Activated naive CD8-positive, alpha-beta T cell treated with anti-CD3 and anti-CD28 coated beads, Interleukin-2, amount 50 U/mL, for 24 hours (primary cell): Measurements from ENCODE around the gene ATP13A4.

Experiments used
- ATAC-seq: fragments of 150-1000 bp; cut with Tn5 transposase; one replicate; pipeline ENCODE4 v1.10.0; 2021
- DNase-seq: peaks from one replicate; pipeline ENCODE4 v3.0.0; 2021
- H3K27ac Mint-ChIP-seq: one replicate; pipeline ENCODE4 v1.8.0; 2021; ENCODE audit warnings: mild to moderate bottlenecking, mixed read lengths
- H3K27me3 Mint-ChIP-seq: one replicate; pipeline ENCODE4 v1.8.0; 2021; ENCODE audit warnings: mixed read lengths
- H3K36me3 Mint-ChIP-seq: one replicate; pipeline ENCODE4 v1.8.0; 2021; ENCODE audit warnings: low read depth, mixed read lengths
- H3K4me1 Mint-ChIP-seq: one replicate; pipeline ENCODE4 v1.8.0; 2021; ENCODE audit warnings: mixed read lengths
- H3K4me3 Mint-ChIP-seq: one replicate; pipeline ENCODE4 v1.8.0; 2021; ENCODE audit warnings: mild to moderate bottlenecking, moderate library complexity, mixed read lengths
- H3K9me3 Mint-ChIP-seq: one replicate; pipeline ENCODE4 v1.8.0; 2021; ENCODE audit warnings: mixed read lengths

Gene ATP13A4

DNA sequence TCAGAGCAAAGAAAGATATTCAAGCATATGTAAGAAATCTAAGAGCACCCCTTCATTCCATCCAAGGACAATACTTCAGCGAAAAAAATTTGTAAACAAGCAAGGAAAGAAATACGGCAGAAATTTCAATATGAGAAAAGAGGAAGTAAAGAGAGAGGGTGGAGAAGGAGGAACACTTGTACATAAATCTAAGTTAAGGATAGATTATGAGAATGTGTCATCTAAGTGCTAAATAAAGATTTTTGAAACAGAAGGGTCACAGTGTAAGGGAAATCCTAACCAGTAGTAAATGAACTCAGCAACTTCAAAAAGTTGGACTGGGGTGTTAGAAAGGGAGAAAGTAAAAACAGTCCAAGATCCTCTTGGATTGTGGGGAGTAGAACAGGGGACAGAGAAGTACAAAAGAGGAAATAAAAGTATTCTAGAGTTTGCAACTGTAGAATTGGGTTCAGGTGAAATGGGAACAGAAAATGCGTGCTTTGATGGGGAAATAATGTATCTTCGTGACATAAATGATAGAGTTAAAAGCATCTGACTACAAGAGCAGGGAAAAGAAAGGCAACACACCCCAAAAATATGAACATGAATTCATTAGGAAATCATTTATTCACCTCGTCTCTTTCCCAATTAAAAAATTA, 107.6 kb downstream of the ATP13A4 start:
- Mint-ChIP-seq H3K27ac (no peak overlapping the region), H3K4me3 (no peak overlapping the region), H3K4me1 (peaks cover 5% of the 10 kb centered on the region), H3K36me3 (peaks cover 2% of the 10 kb centered on the region), H3K9me3 (no peaks in the 10 kb centered on the region), H3K27me3 (no peaks in the 10 kb centered on the region)
- ATAC-seq (no peak), DNase-seq (no peak)

DNA sequence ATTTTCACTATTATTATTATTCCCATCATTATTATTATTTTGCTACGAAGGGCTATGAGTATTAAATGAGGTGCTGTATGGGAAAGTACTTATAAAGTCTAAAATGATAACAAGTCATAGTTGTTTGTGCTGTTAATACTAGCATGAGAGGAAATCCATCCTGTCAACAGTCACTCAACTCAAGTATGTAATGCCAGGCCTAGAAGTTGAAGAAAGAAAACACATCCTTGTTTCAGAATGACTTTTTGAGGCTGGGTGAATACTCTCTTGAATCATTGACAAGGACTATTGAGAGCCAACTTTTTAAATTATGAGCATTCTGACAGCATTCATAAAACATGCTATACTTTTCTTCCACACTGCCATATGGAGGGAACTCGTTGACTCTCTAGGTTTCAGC, 115.3 kb downstream of the ATP13A4 start:
- ATAC-seq = no peak
- Mint-ChIP-seq H3K27ac (no peak overlapping the region), H3K4me3 (no peak overlapping the region), H3K9me3 (no peaks in the 10 kb centered on the region), H3K36me3 (no peaks in the 10 kb centered on the region), H3K4me1 (no peaks in the 10 kb centered on the region), H3K27me3 (no peaks in the 10 kb centered on the region)
- no peak for DNase-seq

DNA sequence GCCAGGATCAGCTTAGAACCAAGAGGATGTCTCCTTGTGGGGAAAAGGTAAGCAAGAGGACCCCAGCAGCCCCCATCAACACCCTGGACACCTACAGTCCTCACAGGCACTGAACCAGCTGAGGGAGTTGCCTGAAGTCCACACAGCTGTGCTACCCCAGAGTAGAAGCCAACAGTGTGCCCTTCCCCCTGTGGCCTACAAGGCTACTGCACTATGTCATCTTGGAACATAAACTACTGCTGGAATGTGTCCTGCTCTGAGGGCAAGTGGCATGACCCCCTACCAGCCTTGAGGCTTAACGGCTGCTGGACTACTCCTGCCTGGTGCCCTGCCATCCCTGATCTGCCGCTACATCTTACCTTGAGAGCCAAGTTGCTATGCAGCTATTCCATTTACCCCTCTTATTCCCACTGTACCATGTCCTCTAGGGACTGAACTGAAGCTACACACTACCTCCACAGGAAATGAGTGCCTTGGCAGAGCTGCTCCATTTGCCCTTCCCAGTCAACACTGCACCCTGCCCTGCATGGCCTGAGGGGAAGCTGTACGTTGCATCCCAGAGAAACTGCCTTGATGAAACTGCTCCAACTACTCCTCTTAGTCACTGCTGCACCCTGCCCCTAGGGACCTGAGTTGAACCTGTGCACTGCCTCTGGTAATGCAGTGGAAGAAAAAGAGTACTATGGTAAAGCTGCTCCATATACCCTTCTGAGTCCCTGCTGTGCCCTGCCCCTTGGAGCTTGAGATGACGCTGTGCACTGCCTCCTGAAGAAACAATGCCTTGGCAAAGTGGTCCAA, 135.9 kb downstream of the ATP13A4 start:
- peaks cover 36% of the 10 kb centered on the region for H3K36me3 Mint-ChIP-seq
- ATAC-seq (no peak), DNase-seq (no peak)
- H3K4me1 Mint-ChIP-seq = no peaks in the 10 kb centered on the region
- no peaks in the 10 kb centered on the region for H3K27me3 Mint-ChIP-seq
- no peak overlapping the region for H3K4me3 Mint-ChIP-seq
- H3K9me3 Mint-ChIP-seq = peaks cover 51% of the 10 kb centered on the region
- H3K27ac Mint-ChIP-seq = no peak overlapping the region

DNA sequence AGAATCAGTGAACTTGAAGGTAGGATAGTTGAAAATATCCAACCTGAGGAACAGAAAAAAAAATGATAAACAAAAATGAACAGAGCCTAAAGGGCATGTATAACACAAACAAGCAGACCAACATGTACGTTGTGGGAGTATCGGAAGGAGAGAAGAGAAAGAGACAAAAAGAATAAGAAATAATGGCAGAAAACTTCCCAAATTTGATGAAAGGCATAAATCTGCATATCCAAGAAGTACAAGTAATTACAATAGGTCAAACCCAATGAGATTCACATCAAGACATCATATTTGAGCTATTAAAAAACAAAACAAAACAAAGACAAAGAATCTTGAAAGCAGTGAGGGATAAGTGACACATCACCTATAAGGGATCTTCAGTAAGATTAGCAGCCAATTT, 138.1 kb downstream of the ATP13A4 start:
- Mint-ChIP-seq H3K27ac (no peak overlapping the region), H3K4me1 (no peaks in the 10 kb centered on the region), H3K9me3 (peaks cover 38% of the 10 kb centered on the region), H3K27me3 (no peaks in the 10 kb centered on the region), H3K36me3 (peaks cover 36% of the 10 kb centered on the region), H3K4me3 (no peak overlapping the region)
- no peak for ATAC-seq
- DNase-seq = no peak

DNA sequence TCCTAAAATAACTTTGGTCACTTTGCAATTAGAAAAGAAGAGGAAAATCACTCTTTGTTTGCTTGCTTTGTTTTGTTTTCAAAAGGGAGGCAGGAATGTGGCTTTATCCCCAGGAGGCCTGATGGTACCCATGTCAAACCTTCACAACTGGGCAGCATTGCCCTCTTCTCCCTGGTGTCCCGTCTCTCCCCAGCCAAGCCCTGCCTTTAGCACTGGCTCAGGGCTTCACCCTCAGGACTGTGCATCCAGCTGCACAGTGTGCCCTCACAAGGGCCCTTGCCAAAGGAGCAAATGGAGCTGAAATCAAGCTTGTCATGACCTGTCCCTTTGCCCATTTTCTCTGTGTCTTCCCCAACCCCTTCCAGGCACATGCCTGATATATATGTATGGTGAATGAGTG, 147.0 kb downstream of the ATP13A4 start:
- no peak overlapping the region for H3K4me3 Mint-ChIP-seq
- H3K27me3 Mint-ChIP-seq = no peaks in the 10 kb centered on the region
- ATAC-seq (no peak), DNase-seq (no peak)
- no peaks in the 10 kb centered on the region for H3K4me1 Mint-ChIP-seq
- H3K36me3 Mint-ChIP-seq = no peaks in the 10 kb centered on the region
- no peak overlapping the region for H3K27ac Mint-ChIP-seq
- H3K9me3 Mint-ChIP-seq = no peaks in the 10 kb centered on the region

DNA sequence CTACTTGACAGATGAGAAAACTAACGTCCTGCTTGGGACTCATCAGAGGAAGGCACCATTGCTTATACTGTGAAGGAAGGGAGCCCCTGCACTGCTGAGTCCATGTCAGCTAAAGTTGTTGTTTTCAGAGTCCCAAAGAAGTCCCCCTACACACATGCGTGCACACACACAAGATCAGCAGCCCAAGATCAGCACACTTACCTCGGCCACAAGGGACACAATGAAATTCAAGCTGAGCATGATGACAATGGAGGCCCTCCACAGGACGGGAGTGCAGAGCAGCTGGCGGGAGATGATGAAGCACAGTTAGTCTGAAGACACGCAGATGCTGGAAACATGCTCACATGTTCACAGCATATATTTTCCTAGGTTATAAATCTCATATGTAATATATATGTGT, 147.6 kb downstream of the ATP13A4 start:
- ATAC-seq (no peak), DNase-seq (no peak)
- Mint-ChIP-seq H3K27ac (no peak overlapping the region), H3K36me3 (no peaks in the 10 kb centered on the region), H3K27me3 (no peaks in the 10 kb centered on the region), H3K4me1 (no peaks in the 10 kb centered on the region), H3K9me3 (no peaks in the 10 kb centered on the region), H3K4me3 (no peak overlapping the region)

DNA sequence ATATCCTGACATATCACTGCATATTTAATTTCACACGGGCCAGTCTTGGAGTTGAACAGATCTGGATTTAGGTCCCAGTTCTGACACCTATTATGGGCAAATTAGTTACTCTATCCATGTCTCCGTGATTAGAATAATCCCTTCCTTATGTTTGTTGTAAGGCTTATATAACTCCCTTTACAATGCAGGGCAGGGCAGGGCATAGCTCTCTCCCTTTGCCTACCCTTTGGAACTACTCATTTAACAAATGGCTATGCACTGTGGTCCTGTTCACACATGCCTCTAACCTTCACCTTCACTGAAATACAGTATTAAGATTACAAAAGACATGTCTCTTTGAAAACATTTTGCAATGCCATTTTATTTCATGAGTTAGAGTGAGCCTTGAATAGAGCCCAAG, 151.4 kb downstream of the ATP13A4 start:
- Mint-ChIP-seq H3K36me3 (no peaks in the 10 kb centered on the region), H3K9me3 (no peaks in the 10 kb centered on the region), H3K27ac (no peak overlapping the region), H3K4me3 (no peak overlapping the region), H3K27me3 (no peaks in the 10 kb centered on the region), H3K4me1 (no peaks in the 10 kb centered on the region)
- ATAC-seq = no peak
- DNase-seq = no peak

DNA sequence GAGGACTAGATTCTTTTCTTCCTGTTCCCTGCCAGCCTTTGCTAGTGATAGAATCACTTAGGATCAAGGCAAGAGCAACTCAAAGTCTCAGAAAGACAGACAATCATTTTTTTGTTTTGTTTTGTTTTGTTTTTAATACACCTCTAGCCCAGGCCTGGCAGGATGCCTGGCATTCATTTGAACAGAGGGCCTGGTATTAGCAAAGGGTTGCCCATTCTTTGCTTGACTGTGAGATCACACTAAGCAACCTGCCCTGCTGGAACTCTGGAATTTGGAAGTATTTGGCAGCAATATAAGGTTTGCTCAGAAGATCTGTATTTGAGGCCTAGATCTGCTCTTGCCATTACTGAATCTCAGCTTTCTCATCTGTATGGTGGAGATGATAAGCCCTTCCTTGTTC, 154.4 kb downstream of the ATP13A4 start:
- H3K27me3 Mint-ChIP-seq = no peaks in the 10 kb centered on the region
- H3K4me3 Mint-ChIP-seq = no peak overlapping the region
- no peak for DNase-seq
- H3K27ac Mint-ChIP-seq = no peak overlapping the region
- H3K36me3 Mint-ChIP-seq = no peaks in the 10 kb centered on the region
- H3K4me1 Mint-ChIP-seq = no peaks in the 10 kb centered on the region
- no peaks in the 10 kb centered on the region for H3K9me3 Mint-ChIP-seq
- ATAC-seq = no peak

DNA sequence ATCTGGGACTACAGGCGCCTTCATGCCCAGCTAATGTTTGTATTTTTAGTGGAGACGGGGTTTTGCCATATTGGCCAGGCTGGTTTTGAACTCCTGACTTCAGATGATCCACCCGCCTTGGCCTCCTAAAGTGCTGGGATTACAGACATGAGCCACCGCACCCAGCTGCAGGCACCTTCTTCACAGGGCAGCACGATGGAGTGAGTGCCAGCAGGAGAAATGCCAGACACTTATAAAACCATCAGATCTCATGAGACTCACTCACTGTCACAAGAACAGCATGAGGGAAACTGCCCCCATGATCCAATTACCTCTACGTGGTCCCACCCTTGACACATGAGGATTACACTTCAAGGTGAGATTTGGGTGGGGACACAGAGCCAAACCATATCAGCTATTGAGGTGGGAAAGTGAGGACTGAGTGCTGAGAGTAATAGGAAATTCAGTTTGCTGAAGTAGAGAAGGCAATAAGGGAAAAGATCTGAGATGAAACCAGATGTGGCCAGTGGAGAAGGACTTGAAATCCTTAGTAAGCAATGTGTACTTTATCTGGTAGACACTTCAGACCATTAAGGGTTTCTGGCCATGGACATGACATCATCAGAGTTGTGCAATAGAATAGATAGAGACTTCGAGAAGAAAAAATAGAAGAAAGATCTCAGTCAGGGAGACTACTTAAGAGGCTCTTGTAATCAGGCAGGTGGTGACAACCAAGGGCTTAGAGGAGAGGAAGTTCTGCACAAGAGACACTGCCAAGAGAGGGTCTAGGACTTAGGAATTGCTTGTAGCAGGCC, 158.0 kb downstream of the ATP13A4 start:
- H3K4me3 Mint-ChIP-seq = no peak overlapping the region

DNA sequence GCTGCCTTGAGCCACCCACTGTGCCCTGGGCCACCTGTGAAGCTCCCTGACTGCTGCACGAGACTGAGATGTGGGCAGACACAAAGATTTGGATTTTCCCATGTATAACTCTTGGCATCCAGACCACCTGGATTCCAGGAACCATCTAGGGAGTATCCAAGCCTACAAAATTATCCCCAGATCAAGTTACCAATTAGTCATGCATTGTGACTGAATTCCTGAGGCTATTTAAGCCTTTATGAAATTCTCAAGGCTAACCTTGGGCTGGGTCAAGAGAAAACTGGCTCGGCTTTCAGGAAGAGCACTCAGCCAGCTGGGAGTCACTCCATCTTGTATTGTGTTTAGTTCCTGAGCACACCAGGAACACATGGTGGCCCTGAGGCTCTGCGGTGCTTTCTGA, 162.8 kb downstream of the ATP13A4 start:
- Mint-ChIP-seq H3K36me3 (no peaks in the 10 kb centered on the region), H3K4me1 (no peaks in the 10 kb centered on the region), H3K4me3 (no peak overlapping the region), H3K9me3 (no peaks in the 10 kb centered on the region), H3K27me3 (peaks cover 4% of the 10 kb centered on the region), H3K27ac (no peak overlapping the region)
- ATAC-seq (no peak), DNase-seq (no peak)

More for the DNA sequence above, 158.0 kb downstream of the ATP13A4 start:
- Mint-ChIP-seq H3K36me3 (no peaks in the 10 kb centered on the region), H3K27ac (no peak overlapping the region), H3K4me1 (no peaks in the 10 kb centered on the region), H3K27me3 (no peaks in the 10 kb centered on the region), H3K9me3 (no peaks in the 10 kb centered on the region)
- ATAC-seq (no peak), DNase-seq (no peak)

DNA sequence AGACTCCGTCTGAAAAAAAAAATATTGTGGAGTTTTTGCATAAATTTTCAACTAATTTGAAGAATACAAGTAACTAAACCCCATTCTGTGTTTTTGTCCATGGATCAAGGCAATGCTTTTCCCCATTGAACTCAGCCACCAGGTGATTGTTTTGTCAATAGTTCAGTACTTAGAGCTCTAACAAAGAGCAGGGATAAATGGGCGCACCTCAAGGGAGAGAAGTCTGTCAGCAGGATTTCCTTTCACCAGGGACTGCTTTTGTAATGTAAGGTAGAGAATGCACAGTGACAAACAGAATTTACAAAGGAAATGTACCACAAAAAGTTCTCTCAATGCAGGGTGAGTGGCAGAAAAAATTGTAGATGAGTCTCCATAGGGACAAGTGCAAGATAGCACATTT, 165.4 kb downstream of the ATP13A4 start:
- Mint-ChIP-seq H3K9me3 (no peaks in the 10 kb centered on the region), H3K4me3 (no peak overlapping the region), H3K27me3 (peaks cover 4% of the 10 kb centered on the region), H3K4me1 (no peaks in the 10 kb centered on the region), H3K36me3 (no peaks in the 10 kb centered on the region), H3K27ac (no peak overlapping the region)
- ATAC-seq = no peak
- DNase-seq = no peak

DNA sequence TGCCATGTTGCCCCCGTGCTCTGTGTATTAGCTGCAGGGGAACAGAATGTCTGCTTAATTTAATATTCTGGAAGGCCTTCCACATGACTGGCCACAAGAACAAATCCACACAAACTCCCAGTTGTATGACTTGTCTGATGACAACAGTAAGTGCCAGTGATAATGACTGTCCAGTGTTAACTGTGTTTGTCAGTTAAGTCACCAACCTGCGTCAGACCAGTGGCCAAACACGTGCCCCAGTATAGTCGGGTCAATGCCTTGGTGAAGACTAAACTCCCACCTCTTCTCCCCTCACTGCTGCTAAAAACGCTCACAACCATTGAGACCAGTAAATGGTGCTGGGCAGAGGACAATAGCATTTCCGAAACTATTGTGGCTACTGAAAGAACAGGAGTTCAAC, 166.3 kb downstream of the ATP13A4 start:
- H3K36me3 Mint-ChIP-seq = no peaks in the 10 kb centered on the region

DNA sequence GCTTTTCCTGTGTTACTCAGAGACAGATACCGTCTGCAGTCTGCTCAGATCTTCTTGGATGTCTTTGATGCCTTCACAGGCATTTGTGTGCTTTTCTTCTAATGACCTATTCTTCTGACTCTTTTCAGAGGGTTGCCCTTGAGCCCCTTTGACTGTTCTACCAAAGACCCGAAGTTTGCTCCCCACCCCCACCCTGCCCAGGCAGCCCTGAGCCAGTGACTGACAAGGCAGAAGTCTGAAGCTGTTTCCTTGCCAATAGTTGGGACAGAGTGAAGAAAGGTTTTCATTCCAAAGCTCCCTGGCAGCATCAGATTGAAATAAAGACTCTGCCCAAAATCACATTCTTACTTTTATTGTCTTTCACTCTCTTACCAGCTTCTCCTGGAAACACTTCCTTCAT, 167.1 kb downstream of the ATP13A4 start:
- Mint-ChIP-seq H3K27me3 (peaks cover 5% of the 10 kb centered on the region), H3K36me3 (no peaks in the 10 kb centered on the region), H3K4me3 (no peak overlapping the region), H3K27ac (no peak overlapping the region), H3K9me3 (no peaks in the 10 kb centered on the region), H3K4me1 (no peaks in the 10 kb centered on the region)
- ATAC-seq (no peak), DNase-seq (no peak)

More for the DNA sequence above, 166.3 kb downstream of the ATP13A4 start:
- DNase-seq (no peak), ATAC-seq (no peak)
- Mint-ChIP-seq H3K9me3 (no peaks in the 10 kb centered on the region), H3K27ac (no peak overlapping the region), H3K4me1 (no peaks in the 10 kb centered on the region), H3K4me3 (no peak overlapping the region), H3K27me3 (peaks cover 5% of the 10 kb centered on the region)

DNA sequence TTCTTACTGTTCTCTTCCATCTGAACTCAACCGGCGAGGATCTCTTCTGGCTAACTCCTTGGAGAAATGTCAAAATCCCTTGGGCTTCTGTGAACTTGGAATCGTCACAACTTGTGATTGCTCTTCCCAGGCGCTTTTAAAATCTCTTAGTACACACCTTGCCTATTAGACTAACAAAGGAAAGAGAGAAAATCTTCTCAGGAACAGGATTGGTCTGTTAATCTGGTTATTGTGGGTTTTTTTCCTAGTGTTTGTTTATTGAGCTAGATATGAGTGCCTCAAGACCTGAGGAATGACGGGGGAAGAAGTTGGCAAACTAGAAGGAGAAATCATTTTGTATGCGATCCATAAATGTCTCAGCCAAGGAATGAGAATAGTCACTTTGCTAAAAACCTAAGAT, 176.0 kb downstream of the ATP13A4 start, which contains the start of gene ATP13A5:
Gene ATP13A5 (minus strand): TSS at position 48 of the 400 bp plus-strand sequence. CDS start 28 bp downstream, at position 20.
- Mint-ChIP-seq H3K4me1 (no peaks in the 10 kb centered on the region), H3K27me3 (peaks cover 11% of the 10 kb centered on the region), H3K4me3 (no peak within 1 kb of the TSS), H3K9me3 (no peaks in the 10 kb centered on the region), H3K36me3 (no peaks in the 10 kb centered on the region), H3K27ac (no peak within 1 kb of the TSS)
- ATAC-seq (no peak), DNase-seq (no peak)

DNA sequence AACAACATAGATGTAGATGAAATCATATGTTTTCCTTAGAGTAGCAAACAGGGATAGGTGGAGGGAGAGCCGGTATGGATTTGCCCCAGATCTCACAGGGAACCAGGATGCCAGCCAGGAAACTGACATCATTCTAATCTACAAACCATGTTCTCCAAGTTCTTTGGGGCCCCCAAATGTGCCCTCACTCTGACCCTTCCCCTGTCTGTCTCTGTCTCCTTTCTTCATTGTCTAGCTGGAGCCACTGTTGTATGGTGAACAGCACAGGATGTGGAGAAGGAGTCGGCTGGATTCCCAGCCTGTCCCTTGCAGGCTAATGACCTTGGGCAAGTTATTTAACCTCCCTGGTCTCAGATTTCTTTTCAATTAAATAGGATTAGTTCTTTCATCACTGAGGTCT, 177.1 kb downstream of the ATP13A4 start:
- no peaks in the 10 kb centered on the region for H3K4me1 Mint-ChIP-seq
- no peak overlapping the region for H3K27ac Mint-ChIP-seq
- ATAC-seq (no peak), DNase-seq (no peak)
- H3K4me3 Mint-ChIP-seq = no peak overlapping the region
- H3K9me3 Mint-ChIP-seq = no peaks in the 10 kb centered on the region
- no peaks in the 10 kb centered on the region for H3K36me3 Mint-ChIP-seq
- peaks cover 17% of the 10 kb centered on the region for H3K27me3 Mint-ChIP-seq
